ENCODE measurements around the gene SYPL1. TPM values are rescaled to one million over a fixed set of nuclear protein-coding genes. Genes with fewer than 3 reads are reported as not detected.
"Not testable (repeated sequence)": the region's sequence is repeated elsewhere in the genome, so short reads cannot be mapped to it uniquely, and the experiment has no call there.

SYPL1 gene
- total and polyA plus RNA-seq, 4 experiments from 2014 or later, result 46.9 to 78.3 (median 61.7) TPM

DNA sequence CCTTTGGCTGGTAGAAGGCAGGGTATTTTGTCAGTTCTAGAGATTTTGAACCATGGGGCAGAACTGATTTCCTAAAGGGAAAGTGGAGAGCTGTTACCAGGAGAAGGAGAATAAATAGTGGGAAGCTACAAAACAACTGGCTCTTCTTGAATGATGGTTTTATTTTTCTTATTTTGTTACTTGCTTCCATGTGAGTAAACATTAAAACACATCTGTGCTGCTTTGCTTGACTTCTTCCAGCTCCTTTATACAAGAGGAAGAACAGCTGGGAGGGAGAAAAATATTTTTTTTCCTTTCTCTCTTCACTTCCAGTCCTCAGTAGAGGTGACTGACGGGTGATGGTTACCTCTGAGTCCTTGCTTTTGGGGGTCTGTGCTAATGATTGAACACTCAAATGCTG is 30.0 kb upstream of the SYPL1 start:
- Histone ChIP-seq H3K36me3 (ENCODE audit: insufficient read depth, low read length) (no peaks in the 10 kb centered on the region), H3K9me3 (ENCODE audit: control insufficient read depth in 1 of 2, low read length in 2 of 2) (no peaks in the 10 kb centered on the region), H3K27me3 (ENCODE audit: insufficient read depth, low read length) (no peaks in the 10 kb centered on the region), H3K4me3 (ENCODE audit: low read length in 2 of 2) (no peak overlapping the region), H3K27ac (ENCODE audit: low read depth, low read length) (no peak overlapping the region), H3K4me1 (ENCODE audit: insufficient read depth, low read length) (no peaks in the 10 kb centered on the region)
- Mint-ChIP-seq H3K4me3 (no peak overlapping the region), H3K9me3 (no peaks in the 10 kb centered on the region), H3K4me1 (no peaks in the 10 kb centered on the region), H3K27ac (no peak overlapping the region), H3K36me3 (no peaks in the 10 kb centered on the region), H3K27me3 (no peaks in the 10 kb centered on the region)
- no peak for DNase-seq
- ChIA-PET CTCF (ENCODE audit: partially characterized antibody) (interaction anchor here (0.9 to 1.0 kb wide), 2 partner anchors 12 to 33 kb away, joined by 3 to 4 read pairs; no protein-coding TSS in a partner anchor), POLR2A (ENCODE audit: partially characterized antibody) (no interaction called here)
- intact Hi-C loops (cut with micrococcal nuclease), result no loop called here

DNA sequence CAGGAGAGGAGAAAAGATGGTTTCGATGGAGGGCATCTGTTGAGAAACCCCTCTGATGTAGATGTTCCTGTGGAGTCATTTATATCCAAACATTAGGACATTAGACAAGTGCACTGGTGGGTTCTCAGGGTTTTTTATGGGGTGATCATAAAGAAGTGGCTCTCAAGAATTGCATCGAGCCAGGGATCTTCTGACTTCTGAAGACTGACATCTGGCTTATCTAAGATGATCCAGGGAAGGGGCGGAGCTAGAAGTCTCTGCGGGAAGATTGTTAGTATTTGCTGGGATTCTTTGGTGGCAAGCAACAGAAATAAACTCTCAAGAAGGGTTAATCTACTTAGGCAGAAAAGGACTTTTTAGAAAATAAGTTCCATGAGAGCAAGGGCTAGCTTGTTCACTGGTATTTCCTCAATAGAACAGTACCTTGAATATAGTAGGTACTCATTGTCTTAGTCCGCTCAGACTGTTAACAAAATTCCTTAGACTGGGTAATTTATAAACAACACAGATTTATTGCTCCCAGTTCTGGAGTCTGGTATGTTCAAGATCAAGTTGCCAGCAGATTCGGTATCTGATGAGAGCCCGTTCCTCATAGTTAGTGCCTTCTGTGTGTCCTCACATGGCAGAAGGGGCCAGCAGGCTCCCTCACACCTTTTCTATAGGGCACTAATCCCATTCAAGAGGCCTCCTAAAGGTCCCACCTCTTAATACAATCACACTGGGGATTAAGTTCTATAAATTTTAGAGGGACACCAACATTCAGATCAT is 28.5 kb upstream of the SYPL1 start:
- H3K27me3 ChIP-seq (ENCODE audit: insufficient read depth, low read length), result no peaks in the 10 kb centered on the region
- no peak overlapping the region for H3K4me3 ChIP-seq (ENCODE audit: low read length in 2 of 2)
- H3K4me1 Mint-ChIP-seq, result no peaks in the 10 kb centered on the region
- H3K36me3 Mint-ChIP-seq, result no peaks in the 10 kb centered on the region
- no peak overlapping the region for H3K27ac ChIP-seq (ENCODE audit: low read depth, low read length)
- H3K36me3 ChIP-seq (ENCODE audit: insufficient read depth, low read length), result no peaks in the 10 kb centered on the region
- no peak for DNase-seq
- H3K27me3 Mint-ChIP-seq, result peaks cover 0 to 2% of the 10 kb centered on the region in 2 donors
- H3K9me3 ChIP-seq (ENCODE audit: control insufficient read depth in 1 of 2, low read length in 2 of 2), result no peaks in the 10 kb centered on the region
- no peak overlapping the region for H3K4me3 Mint-ChIP-seq
- H3K4me1 ChIP-seq (ENCODE audit: insufficient read depth, low read length), result no peaks in the 10 kb centered on the region
- POLR2A ChIA-PET (ENCODE audit: partially characterized antibody), result no interaction called here
- H3K27ac Mint-ChIP-seq, result no peak overlapping the region
- intact Hi-C loops (cut with micrococcal nuclease), result no loop called here
- CTCF ChIA-PET (ENCODE audit: partially characterized antibody), result interaction anchor here (2.4 kb wide), 1 partner anchor 13 kb away, joined by 9 read pairs; no protein-coding TSS in a partner anchor
- no peaks in the 10 kb centered on the region for H3K9me3 Mint-ChIP-seq

DNA sequence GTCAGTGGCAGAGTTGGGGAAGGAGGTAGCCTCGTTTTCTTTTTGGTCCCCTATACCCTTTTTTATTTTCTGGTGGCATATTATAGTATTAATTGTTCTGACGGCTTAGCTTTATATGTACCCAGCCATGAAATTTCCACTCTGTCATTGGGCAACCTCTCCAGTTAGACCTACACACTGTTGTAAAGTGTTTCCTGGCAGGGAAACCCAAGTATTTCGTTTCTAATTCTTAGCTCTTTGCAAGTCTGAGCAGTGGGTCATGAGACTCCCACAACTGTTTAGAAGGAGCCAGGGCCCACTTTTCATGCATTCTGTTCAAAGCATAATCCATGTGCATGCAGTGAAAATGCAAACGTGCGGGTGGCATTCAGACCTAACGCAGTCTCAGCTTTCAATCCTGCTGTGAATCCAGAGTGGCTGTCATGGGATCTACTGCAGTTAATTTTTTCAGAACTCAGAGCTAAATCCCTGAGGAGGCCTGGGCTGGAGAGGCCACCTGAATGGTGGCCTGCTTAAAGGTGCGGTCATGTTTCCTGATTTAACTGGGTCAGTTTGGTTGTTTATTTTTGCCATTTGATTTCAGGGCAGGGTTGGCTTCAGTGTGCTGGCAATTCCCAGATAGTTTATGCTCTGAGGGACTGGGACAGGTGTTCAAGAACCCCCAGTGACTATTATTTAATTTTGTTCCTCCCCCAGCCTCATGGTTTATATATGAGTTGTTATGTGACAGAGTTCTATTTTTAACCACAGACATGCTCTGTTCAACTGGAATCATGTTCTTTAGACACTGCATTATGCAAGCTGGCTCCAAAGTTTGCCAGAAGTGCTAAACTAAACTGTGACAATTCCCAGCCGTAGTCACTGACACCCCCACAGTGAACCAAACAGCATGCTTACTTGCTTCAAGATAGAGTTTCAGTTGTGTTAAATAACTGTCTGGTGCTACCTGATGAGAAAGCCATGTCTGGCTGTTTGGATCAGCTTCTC is 27.4 kb upstream of the SYPL1 start:
- Mint-ChIP-seq H3K9me3 (no peaks in the 10 kb centered on the region), H3K36me3 (no peaks in the 10 kb centered on the region), H3K27me3 (peaks cover 0 to 2% of the 10 kb centered on the region in 2 donors), H3K4me1 (no peaks in the 10 kb centered on the region), H3K4me3 (no peak overlapping the region), H3K27ac (no peak overlapping the region)
- no peaks in the 10 kb centered on the region for H3K4me1 ChIP-seq (ENCODE audit: insufficient read depth, low read length)
- DNase-seq, result no peak
- ChIA-PET CTCF (ENCODE audit: partially characterized antibody) (interaction anchor here (1.4 to 2.4 kb wide), 2 partner anchors 14 to 83 kb away, joined by 3 to 9 read pairs; no protein-coding TSS in a partner anchor), POLR2A (ENCODE audit: partially characterized antibody) (no interaction called here)
- intact Hi-C loops (cut with micrococcal nuclease), result no loop called here
- no peak overlapping the region for H3K27ac ChIP-seq (ENCODE audit: low read depth, low read length)
- no peaks in the 10 kb centered on the region for H3K36me3 ChIP-seq (ENCODE audit: insufficient read depth, low read length)
- no peak overlapping the region for H3K4me3 ChIP-seq (ENCODE audit: low read length in 2 of 2)
- H3K27me3 ChIP-seq (ENCODE audit: insufficient read depth, low read length), result no peaks in the 10 kb centered on the region
- H3K9me3 ChIP-seq (ENCODE audit: control insufficient read depth in 1 of 2, low read length in 2 of 2), result no peaks in the 10 kb centered on the region

DNA sequence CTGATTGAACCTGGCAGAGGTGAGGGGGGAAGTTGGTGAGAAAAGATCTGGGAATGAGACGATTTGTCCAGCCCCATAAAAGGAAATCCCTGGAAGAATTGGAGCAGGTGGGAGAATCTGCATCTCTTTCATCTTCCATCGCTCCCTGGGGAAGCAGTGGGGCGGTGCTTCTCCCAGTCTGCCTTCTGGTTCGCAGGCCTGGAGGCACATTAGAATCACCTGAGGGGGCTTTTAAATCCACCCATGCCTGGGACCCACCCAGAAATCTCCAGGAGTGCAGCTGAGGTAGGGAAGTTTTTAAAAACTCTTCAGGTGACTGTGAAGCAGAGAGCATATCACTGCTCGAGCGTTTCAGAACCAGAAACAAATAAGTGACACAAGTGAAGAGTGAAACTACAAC is 26.7 kb upstream of the SYPL1 start:
- Mint-ChIP-seq H3K27me3 (peaks cover 0 to 2% of the 10 kb centered on the region in 2 donors), H3K4me1 (no peaks in the 10 kb centered on the region), H3K4me3 (no peak overlapping the region), H3K9me3 (no peaks in the 10 kb centered on the region), H3K27ac (no peak overlapping the region), H3K36me3 (no peaks in the 10 kb centered on the region)
- ChIA-PET POLR2A (ENCODE audit: partially characterized antibody) (no interaction called here), CTCF (ENCODE audit: partially characterized antibody) (interaction anchor here (1.4 to 2.4 kb wide), 2 partner anchors 15 to 82 kb away, joined by 3 to 9 read pairs; no protein-coding TSS in a partner anchor)
- no peaks in the 10 kb centered on the region for H3K4me1 ChIP-seq (ENCODE audit: insufficient read depth, low read length)
- no peaks in the 10 kb centered on the region for H3K36me3 ChIP-seq (ENCODE audit: insufficient read depth, low read length)
- H3K27ac ChIP-seq (ENCODE audit: low read depth, low read length), result no peak overlapping the region
- intact Hi-C loops (cut with micrococcal nuclease), result no loop called here
- H3K27me3 ChIP-seq (ENCODE audit: insufficient read depth, low read length), result no peaks in the 10 kb centered on the region
- DNase-seq, result no peak
- no peak overlapping the region for H3K4me3 ChIP-seq (ENCODE audit: low read length in 2 of 2)
- no peaks in the 10 kb centered on the region for H3K9me3 ChIP-seq (ENCODE audit: control insufficient read depth in 1 of 2, low read length in 2 of 2)

DNA sequence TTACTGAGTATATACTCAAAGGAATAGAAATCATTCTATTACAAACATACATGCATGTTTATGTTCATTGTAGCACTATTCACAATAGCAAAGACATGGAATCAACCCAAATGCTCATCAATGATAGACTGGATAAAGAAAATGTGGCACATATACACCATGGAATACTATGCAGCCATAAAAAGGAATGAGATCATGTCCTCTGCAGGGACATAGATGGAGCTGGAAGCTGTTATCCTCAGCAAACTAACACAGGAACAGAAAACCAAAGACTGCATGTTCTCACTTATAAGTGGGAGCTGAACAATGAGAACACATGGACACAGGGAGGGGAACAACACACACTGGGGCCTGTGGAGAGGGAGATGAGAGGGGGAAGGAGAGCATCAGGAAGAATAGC is 26.1 kb upstream of the SYPL1 start:
- H3K27ac Mint-ChIP-seq; H3K9me3 Mint-ChIP-seq; intact Hi-C loops (cut with micrococcal nuclease); H3K4me1 Mint-ChIP-seq; H3K27me3 Mint-ChIP-seq; H3K4me3 Mint-ChIP-seq; POLR2A ChIA-PET (ENCODE audit: partially characterized antibody); H3K27ac ChIP-seq (ENCODE audit: low read depth, low read length); H3K27me3 ChIP-seq (ENCODE audit: insufficient read depth, low read length); H3K4me1 ChIP-seq (ENCODE audit: insufficient read depth, low read length); DNase-seq; H3K36me3 ChIP-seq (ENCODE audit: insufficient read depth, low read length); H3K36me3 Mint-ChIP-seq; H3K9me3 ChIP-seq (ENCODE audit: control insufficient read depth in 1 of 2, low read length in 2 of 2); H3K4me3 ChIP-seq (ENCODE audit: low read length in 2 of 2): not testable (repeated sequence)
- CTCF ChIA-PET (ENCODE audit: partially characterized antibody), result interaction anchor here (2.4 kb wide), 1 partner anchor 15 kb away, joined by 9 read pairs; no protein-coding TSS in a partner anchor

GRCh38 chr7:106134241-106134640 is 22.1 kb upstream of the SYPL1 start:
- peaks cover 4 to 13% of the 10 kb centered on the region in 2 donors for H3K27me3 Mint-ChIP-seq
- no peaks in the 10 kb centered on the region for H3K36me3 ChIP-seq (ENCODE audit: insufficient read depth, low read length)
- H3K27ac Mint-ChIP-seq, result no peak overlapping the region
- CTCF ChIA-PET (ENCODE audit: partially characterized antibody), result no interaction called here
- no peaks in the 10 kb centered on the region for H3K4me1 ChIP-seq (ENCODE audit: insufficient read depth, low read length)
- H3K9me3 Mint-ChIP-seq, result no peaks in the 10 kb centered on the region
- intact Hi-C loops (cut with micrococcal nuclease), result no loop called here
- no peak overlapping the region for H3K4me3 Mint-ChIP-seq
- H3K9me3 ChIP-seq (ENCODE audit: control insufficient read depth in 1 of 2, low read length in 2 of 2), result no peaks in the 10 kb centered on the region
- no peaks in the 10 kb centered on the region for H3K4me1 Mint-ChIP-seq
- H3K27ac ChIP-seq (ENCODE audit: low read depth, low read length), result no peak overlapping the region
- H3K36me3 Mint-ChIP-seq, result no peaks in the 10 kb centered on the region
- no peaks in the 10 kb centered on the region for H3K27me3 ChIP-seq (ENCODE audit: insufficient read depth, low read length)
- no peak overlapping the region for H3K4me3 ChIP-seq (ENCODE audit: low read length in 2 of 2)
- POLR2A ChIA-PET (ENCODE audit: partially characterized antibody), result no interaction called here
- DNase-seq, result no peak

- H3K9me3 ChIP-seq (ENCODE audit: control insufficient read depth in 1 of 2, low read length in 2 of 2), result no peaks in the 10 kb centered on the region
- no peak overlapping the region for H3K4me3 ChIP-seq (ENCODE audit: low read length in 2 of 2)
- Mint-ChIP-seq H3K4me1 (peaks cover 6 to 14% (median 9%) of the 10 kb centered on the region in 4 donors), H3K36me3 (no peaks in the 10 kb centered on the region), H3K9me3 (no peaks in the 10 kb centered on the region), H3K27ac (no peak overlapping the region), H3K27me3 (peaks cover 7 to 13% of the 10 kb centered on the region in 2 donors), H3K4me3 (no peak overlapping the region)
- intact Hi-C loops (cut with micrococcal nuclease), result no loop called here
- peaks cover 8% of the 10 kb centered on the region for H3K4me1 ChIP-seq (ENCODE audit: insufficient read depth, low read length)
- CTCF ChIA-PET (ENCODE audit: partially characterized antibody), result no interaction called here
- POLR2A ChIA-PET (ENCODE audit: partially characterized antibody), result interaction anchor here (0.7 kb wide), 1 partner anchor 17 kb away, joined by 4 read pairs; no protein-coding TSS in a partner anchor
- H3K36me3 ChIP-seq (ENCODE audit: insufficient read depth, low read length), result no peaks in the 10 kb centered on the region
- no peaks in the 10 kb centered on the region for H3K27me3 ChIP-seq (ENCODE audit: insufficient read depth, low read length)
- DNase-seq, result no peak
- no peak overlapping the region for H3K27ac ChIP-seq (ENCODE audit: low read depth, low read length)
These were observed 17.2 kb upstream of the SYPL1 start for GRCh38 chr7:106129291-106129690.
